Hematopoietic multipotent progenitor cell (in vitro differentiated cells): Measurements from ENCODE around the gene GPD2. TPM values are rescaled to one million over a fixed set of nuclear protein-coding genes. Genes with fewer than 3 reads are reported as not detected.
A peak's percentile ranks its signal among the peaks of the same experiment; 100 is the strongest.

Source experiments
- DNase-seq, 3 donors: peaks; one replicate each; pipeline ENCODE4 v3.0.0-alpha.2; 2011 to 2015; ENCODE audit warnings: low read depth in 2 of 3, low spot score in 2 of 3
- total RNA-seq: library from RNA; depleted of rRNA; stranded (reverse); fragments of >200 nt; gene quantifications from one replicate; pipeline ENCODE4 v1.2.3, GENCODE V29; 2012

Gene GPD2
- total RNA-seq, 1 donor: 17.2 TPM

DNA sequence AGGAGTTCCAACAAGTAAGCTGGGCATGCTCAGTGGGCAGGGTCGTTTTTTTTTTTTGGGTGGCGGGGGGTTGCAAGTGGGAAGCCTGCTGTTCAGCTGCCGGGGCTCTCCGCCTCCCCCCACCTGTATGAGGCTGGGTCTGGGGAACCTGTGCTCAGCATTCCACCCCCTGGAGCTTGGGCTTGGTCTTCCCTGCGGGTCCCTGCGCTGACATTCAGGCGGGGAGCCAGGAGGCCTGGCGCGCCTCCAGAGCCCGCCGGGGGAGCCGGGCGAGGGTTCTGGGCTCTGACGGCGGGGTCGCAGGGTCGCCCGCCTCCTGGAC, 822 bp upstream of the GPD2 start:
- DNase-seq: peak in 1 of 3 donors; percentile 27

DNA sequence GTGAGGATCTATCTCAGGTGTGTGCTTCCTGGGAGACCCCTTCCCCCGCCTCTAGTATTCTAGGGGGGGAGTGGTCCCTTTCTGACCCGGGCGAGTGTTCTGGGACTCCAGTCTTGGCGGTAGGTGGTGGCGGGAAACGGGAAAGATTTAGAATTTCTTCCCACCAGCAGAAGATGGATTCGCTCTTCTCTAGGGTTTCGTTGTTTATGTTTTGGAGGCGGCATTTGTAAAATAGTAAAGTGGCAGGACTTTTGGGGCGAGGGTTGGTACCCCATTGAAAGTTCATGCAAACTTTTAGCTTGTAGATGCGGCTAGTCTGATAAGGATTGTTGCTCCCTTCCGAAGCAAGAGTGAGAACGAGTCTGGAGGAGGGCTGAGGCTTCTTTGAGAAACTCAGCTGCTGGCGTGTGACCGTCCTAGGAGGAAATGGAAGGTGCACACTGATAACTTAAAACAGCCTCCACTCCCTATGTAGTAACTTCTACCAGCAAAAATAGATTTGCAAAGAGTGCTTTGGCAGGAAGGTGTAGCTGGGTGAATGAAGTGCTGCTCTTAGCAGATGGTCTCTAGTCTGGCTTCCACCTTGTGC, 412 bp downstream of the GPD2 start:
- peak in 2 of 3 donors; percentile 60 to 76 for DNase-seq

DNA sequence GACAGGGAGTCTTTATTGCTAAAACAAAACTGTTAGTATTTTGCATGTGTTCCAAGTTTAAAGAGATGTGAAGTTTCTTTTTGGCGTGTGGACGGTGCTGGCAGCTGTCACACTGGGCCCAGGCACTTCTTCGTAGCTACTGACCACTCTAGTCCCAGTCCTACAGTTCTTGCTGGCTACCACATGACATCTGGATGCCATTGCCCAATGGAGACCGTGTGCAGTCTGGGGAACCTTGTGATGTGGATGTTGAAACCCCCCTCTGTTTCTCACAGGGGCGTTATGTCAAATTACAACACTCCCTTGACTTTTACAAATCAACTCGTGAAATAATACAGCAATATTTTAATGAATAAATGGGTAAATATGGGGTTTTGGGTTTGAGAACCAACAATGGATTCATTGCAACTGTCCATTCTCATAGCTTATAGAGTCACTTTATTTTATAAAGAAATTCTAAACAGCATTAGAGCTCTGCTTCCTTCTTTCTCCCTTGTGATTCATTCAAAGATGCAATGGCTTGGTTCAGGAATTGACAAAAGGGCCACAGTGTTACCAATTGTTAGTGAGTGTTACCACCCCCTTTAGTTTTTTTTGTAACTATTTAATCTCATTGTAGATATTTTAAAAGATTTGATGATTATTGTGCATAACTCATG, 1.2 kb downstream of the GPD2 start:
- DNase-seq: peak in 1 of 3 donors; percentile 13

DNA sequence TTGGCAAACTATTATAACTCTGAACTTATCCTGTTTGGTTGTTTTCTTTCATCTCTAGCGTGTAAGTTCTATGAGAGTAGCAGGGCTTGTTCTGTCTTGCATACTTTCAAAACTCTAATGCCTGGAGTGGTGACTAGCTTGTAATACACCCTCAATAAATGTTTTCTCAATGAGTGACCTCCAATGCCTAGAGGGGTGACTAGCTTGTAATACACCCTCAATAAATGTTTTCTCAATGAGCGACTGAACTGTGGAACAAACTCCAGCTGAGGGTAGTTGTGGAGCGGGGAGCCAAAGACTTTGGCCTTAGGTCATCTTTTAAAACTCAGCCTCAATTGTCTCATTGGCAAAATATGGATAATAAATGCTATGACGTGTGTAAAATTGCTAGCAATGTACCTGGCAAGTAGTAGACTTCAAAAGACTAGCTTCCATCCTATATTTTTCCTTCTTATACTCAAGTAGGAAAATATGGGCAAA, 1.8 kb downstream of the GPD2 start:
- DNase-seq: no peak

DNA sequence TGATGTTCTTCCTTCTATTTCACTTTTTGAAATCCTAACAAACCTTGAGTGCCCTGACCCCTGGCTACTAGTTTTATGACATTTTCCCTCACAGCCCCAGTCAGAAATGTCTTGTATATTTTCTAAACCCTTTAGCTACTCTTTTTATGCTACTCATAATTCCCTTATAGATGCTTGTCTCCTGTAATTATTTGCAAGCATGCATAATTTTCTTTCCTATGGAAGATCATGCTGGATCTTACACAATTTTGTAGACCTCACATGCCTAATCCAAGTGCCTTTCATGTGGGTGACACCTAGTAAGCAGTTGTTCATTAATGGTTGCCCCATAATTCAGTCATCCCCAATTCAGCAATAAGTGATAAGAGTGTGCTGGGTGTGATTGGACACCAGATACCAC, 6.9 kb downstream of the GPD2 start:
- DNase-seq: no peak

DNA sequence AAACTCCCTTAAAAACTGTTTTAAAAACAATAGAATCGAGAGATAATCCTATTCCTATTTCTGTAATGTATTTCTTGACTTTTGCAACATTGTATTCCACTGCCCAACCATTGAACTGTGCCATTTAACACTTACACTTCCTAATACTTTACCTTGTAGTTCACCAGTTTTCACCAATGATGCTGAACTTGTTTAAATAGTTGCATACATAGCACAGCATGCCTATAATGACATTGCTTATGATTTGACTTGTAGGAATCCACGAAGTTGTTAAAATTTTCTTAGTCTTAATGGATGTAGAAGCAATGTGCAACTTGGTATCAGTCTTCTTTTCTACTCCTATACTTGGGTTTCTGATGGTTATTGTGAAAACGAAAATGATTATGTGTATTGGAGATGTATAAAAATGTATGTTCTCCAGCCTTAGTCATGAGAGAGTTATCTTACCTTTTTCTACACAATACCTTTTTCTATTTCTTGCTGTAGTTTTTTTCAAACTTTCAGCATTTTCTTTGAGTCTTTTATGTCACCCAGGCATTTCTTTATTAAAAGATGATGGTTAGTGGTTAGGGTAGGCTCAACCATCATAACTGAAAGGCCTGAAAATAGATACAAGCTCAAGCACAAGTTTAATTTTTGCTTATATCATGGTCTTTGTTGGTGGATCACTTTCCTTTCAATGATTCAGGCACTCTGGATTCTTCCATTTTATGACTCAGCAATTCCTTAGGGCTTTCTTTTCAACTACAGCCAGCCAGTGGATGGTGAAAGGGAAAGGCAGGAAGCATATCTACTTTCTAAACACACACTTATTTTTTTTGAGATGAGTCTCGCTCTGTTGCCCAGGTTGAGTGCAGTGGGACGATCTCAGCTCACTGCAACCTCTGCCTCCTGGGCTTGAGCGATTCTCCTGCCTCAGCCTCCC, 9.4 kb downstream of the GPD2 start:
- DNase-seq: no peak

DNA sequence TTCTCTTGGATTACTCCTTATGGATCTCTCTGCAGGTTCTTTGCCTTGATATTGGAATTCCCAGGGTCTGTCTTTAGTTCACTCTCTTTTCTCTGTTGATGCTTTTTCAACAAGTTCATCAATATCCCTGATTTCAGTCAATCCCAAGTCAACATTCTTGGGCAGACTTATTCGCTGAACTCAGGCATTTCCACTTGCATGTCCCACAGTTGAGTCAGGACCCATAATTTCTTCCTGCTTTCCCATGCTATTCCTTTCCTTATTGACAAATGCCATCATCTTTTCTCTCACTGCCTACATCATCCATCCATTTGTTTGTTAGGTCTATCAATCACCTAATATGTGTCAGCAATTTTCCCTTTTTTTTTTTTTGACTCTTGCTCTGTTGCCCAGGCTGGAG, 11.6 kb downstream of the GPD2 start:
- no peak for DNase-seq

DNA sequence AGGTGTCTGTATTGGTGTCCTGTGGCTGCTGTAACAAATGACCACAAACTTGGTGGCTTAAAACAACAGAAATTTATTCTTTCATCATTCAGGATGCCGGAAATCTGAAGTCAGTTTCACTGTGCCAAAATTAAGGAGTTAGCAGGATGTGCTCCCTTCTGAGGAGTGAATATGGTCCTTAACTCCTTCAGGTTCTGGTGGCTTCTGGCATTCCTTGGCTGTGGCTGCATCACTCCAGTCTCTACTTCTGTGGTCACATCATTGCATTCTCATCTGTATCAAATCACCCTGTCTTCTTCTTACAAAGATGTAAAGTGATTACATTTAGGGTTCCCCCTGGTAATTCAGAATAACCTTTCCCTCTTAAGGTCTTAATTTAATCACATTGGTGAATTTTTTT, 12.6 kb downstream of the GPD2 start:
- no peak for DNase-seq

DNA sequence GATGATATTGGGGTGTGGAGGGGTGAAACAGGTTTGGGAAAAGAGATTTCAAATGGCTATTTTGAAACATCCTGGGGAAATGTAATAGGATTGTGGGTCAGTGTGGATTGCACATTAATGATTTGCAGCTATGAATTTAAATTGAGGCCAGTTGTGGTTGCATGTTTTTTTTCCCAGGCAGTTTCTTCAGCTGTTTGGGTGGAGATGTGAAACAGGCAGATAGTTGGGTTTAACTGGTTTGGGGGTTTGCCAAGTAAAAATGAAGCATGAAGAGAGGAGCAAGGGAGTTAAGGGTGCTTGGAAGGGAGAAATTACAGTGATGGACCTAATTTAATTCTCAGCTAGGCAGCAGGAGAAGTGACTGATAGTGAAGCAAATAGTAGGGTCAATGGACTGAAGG, 16.8 kb downstream of the GPD2 start:
- no peak for DNase-seq

DNA sequence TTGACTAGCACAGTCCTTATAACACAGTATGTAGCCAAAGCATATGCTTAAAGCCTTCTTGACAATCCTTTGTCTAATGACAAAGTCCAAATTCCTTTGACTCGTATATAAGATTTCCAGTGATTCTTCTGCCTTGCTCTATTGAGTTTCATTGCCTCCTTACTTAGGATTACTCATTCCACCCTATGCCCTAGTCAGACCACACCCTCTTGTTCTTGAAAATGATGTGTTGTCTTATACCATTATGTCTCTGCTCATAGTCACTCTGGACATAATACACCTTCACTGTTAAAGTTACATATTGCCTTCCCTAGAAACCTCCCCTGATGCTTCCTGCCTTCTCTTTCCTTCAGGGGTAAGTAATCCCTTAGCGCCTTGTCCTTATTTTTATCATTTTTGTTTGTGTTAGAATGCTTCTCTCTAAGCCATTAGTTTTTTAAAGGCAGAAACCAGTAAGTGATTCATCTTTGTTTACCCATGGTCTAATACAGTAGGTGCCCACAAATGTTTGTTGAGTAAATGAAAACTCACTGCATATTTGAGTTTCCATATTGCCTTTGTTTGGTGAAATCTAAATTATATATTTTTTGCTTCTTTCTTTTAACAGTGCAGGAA, 19.3 kb downstream of the GPD2 start:
- DNase-seq: no peak

DNA sequence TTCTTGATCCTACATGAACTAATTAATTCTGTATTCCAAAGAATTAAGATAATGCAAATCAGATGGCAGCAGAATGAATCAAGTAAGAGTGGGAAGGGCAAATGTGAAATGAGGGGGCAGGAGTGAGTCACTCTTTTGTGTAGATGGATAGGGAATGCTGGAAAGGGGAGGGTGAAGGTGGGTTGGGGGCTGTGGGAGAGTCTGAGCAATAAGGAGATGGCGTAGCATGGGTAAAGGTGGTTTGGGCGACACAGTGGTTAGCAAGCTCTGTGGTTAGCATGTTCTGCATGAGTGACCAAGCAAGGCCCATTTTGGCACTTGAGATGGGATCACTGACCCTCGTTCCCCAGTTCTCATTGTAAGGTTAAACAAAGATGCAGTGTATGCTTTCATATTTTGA, 20.4 kb downstream of the GPD2 start:
- DNase-seq: no peak

DNA sequence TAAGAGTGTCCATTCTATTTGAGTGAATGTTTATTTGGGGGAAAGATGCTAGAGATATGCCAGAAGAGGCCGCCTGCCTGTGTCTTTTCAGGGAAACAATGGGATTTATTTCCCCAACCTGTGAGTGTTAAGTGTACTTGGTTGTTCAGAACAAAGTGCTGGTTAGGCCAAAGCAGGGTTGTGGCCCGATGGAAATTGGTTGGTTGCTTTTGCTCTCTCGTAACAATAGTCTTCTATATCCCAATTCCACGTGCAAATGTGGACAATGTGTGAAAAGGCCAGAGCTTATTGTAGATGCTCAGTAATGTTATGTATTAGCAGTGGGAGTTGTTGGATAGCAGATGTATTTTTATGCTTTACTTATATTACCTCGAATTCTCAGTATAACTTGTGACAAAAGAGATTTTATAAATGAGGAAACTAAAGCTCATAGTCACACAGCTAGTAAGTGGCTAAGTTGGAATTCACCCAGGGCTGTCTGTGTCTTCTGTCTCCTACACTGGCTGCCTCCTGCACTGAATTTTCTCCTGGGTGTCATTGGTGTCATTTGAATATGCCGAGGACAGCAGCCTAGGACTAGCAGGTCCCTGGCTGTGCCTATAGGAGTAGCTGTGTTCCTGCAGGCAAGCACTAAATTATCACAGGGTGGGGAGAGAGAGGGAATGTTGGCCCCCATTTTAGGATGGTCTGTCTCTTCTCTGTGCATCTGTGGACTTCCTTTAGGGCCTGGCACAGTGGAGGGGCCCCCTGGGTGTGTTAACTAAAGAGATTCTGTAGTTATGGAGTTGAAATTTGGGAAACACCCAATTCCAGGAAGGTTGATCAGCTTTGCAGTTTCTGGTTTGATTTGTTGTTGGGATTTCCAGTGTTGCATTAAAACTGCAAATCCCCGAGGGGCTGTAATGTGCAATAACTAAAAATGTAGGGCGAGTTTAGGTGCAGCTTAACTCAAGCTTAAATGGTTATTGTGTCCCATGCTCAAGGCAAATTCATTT, 21.6 kb downstream of the GPD2 start:
- DNase-seq: no peak

DNA sequence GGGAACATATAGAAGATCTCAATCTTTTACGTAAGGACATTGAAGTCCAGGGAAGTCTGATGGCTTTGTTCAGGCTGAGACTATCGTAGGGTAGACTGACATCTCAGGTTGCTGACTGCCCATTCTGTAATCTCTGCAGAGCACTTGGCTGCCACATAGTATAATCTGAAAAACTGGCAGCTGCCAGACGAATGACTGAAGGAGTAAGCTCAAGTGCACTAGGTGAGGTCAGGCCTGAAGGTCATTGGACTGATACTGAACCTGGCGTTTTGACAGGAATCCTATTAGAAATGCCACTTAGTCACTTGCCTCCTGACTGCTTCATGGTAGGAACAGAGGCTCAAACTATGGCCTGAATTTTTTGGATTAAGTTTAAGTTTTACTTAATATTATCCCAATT, 23.5 kb downstream of the GPD2 start:
- no peak for DNase-seq

DNA sequence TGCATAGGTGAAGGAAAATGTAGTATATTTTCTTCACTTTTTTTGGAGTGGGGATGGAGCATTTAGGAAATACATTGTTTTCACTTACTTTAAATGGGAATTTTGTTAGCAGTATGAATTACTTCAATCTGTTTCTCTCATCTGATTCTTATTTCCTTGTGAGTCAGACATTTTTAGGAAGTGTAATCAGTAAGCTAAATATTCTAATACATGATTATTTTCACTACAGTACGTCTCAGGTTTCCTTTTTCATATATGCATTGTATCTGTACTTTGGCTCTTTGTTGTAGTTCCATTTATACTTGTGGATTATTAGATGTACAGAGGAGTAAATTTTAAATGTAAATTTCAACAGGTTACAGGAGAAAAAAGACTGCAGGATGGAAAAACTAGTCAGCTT, 27.9 kb downstream of the GPD2 start:
- DNase-seq: no peak

DNA sequence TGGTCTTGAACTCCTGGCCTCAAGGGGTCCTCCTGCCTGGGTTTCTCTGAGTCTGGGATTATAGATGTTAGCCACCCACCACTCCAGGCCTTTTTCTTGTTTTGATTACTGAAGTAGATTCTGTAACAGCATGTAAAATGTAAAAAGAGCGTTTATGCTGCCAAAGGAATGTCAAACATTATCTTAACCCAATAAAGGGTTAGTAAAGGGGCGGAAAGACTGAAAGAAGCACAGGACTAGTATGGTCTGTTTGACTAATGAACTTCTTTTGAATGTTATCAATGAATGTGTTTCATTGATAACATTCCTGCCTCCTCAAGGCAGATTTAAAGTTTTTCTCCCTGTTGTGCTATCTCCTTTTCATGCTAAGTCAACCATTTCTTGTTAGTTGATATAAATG, 29.4 kb downstream of the GPD2 start:
- DNase-seq: no peak

DNA sequence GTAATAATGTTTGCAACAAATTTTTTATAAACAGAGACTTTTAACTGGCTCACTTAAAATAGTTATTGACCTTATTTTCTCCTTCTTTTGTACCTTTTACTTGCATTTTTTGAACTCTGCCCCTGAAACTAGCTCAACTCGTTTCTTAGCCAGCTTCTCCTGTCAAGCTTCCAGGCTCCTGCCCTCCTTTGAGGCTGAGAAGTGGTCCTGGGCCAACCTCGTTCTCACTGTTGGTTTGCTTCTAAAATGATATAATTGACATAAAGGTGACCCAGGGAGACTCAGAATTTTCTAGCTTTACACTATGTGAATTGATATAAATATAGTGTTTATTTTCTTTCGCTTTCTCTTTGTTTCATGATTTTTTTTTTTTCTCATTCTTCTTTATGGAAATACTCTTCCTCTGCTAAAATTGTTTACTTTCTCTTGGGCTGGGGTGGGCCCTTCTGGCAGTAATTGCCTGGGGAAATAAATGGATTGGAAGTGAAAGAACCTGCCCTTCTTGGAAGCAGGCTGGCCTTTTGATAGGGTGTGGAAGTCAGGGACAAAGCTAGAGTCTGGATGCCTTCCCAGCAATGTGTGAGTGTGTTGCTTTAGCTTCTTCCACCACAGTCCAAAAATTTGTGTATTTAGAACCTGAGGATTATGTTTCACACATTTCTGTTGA, 30.7 kb downstream of the GPD2 start:
- no peak for DNase-seq

DNA sequence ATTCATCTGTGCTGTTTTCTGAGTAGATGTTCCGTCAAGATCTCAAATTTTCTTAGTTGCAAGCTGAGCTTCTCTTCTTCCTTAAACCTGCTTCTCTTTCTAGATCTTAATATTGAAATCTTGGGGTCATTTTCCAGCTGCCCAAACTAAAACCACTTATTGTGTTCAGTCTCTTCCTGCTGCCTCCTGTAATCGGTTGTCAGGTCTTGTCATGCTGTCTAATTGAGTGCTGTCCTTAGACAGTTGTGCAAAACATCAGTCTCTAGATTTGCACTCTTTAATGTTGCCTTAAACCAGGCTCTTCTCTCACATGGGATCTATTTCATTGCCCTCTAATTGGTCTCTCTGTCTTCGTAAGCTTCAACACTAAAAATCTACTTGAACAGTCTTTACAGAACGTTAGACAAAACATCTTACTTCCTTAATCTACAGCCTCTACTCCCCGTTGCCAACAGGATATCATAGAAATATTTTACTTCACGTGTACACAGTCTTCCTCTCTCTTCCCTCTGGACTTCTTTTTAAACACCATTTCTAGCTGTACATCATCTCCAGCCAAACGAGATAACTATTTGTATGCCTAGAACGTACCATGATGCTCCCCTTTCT, 34.9 kb downstream of the GPD2 start:
- DNase-seq: peak in 2 of 3 donors; percentile 13 to 29

DNA sequence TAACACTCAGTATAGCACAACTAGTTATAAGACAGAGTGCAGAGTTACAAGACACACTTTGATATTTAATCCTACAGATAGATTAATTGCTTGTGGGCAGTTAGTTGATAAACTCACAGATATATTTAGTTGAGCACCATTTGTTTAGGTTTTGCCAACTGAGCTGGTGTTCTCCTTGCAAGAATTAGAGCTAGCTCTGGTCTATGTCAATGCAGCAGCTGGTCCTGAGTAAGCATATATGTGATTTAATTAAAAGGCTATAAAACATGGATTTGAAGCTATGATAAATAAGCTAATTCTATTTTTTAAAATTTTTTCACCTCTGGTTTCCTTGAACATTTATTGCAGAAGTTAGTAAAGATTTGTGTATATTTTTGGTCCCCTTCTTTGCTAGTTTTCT, 35.6 kb downstream of the GPD2 start:
- DNase-seq: no peak

DNA sequence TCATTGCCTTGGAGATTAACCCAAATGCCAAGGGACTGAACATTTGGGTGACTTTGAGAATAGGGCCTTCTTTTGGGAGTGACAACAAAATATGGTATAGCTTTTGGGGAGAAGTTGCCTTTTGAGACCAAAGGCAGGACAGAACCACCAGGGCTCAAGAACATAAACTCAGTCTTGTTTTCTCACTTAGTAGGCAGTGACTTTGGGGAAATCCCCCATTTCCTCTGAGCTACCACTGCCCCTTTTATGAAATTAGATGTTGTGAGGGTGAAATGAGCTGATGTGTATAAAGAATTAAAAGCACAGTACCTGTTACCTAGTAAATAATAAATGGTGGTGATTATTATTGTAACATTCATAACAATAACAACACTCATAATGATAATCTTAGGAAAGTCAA, 36.5 kb downstream of the GPD2 start:
- peak in 1 of 3 donors; percentile 20 for DNase-seq
